Eye (tissue), 1 donor: ENCODE results near the gene GDAP2.
"Not testable (repeated sequence)": the region's sequence is repeated elsewhere in the genome, so short reads cannot be mapped to it uniquely, and the experiment has no call there.

ENCODE experiments used
- DNase-seq: peaks from one replicate; pipeline ENCODE4 v3.0.0-alpha.2; 2015

Gene GDAP2, protein sequence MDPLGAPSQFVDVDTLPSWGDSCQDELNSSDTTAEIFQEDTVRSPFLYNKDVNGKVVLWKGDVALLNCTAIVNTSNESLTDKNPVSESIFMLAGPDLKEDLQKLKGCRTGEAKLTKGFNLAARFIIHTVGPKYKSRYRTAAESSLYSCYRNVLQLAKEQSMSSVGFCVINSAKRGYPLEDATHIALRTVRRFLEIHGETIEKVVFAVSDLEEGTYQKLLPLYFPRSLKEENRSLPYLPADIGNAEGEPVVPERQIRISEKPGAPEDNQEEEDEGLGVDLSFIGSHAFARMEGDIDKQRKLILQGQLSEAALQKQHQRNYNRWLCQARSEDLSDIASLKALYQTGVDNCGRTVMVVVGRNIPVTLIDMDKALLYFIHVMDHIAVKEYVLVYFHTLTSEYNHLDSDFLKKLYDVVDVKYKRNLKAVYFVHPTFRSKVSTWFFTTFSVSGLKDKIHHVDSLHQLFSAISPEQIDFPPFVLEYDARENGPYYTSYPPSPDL

DNA sequence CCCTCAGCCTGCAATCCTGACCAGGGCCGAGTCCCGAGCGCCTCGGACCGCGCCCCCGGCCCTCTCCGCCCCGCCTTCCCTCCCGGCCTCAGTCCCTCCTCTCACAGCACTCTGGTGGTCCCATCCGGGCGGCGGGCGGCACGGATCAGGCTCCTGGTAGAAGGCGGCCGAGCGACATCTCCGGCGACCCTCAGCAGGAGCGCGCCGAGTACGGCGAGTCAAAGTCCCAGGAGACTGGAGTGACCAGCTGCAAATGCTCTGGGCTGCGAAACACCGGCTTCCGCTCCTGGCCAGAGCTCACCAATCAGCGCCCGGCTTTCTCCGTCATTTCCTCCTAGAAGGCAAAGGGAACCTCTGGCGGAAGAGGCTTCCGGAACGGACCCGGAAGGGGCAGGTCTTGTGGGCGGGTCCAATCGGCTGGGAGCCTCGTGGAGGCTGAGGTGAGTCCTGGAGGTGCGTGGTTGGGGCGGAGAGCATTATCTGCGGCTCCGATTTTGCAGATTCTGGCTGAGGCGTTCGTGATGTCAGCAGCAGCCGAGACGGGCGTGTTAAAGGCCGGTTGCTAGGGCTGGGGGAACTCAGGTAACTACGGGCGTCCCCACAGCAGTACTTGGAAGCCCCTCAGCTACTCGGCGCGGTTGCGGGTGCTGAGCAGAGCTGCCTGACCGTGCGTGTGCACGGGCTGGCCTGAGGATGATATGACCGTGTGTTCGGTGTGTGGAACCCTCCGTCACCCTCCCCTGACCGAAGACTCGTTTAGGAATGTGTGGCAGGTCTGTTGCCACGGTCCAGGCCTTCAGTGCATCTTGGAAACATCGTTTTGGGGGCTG lies at the start of gene GDAP2, which contains the start of gene WDR3:
TSS of gene GDAP2 (minus strand) at position 279 of the 830 bp plus-strand sequence. CDS start 9,264 bp downstream, outside the sequence.
TSS of gene WDR3 (plus strand) at position 397 of the 830 bp plus-strand sequence. CDS start 3,581 bp downstream, outside the sequence.
- peak; percentile 99 for DNase-seq

DNA sequence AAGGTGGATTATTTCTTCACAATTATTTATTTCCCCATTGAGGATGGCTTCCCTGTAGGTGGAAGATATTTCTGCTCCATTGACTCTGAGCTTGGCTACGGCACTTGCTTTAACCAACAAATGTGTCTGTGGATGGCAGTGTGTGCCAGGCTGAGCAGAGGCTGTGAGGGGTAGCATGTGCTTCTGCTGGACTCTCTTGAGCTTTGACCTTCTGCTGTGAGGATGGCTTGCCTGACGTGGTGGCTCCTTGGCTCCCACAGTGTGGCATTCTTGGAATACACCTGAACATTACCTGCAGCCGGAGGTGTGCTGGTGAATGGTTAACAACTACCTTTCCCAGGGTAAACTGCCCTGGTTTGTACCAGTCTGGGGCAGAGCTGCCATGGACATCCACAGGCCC lies 47.0 kb upstream of the GDAP2 start:
- DNase-seq: no peak

DNA sequence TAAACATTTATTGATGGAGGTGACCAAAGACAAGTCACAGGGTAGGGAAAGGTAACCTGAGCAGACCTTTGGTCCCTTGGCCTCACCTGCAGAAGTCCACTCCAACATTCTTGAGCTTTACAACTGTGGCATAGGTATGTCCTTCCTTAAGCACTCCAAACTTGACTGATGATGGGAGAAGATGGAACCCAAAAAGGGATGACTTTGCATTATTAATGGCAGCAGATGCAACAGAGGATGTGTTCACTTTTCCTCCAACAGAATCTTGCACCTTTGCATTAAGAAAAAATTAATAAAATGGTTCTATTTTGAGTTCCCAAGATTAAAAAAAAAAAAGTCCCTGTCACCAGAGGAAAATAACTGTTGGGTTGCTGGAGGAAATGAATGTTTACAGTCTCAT lies 42.4 kb upstream of the GDAP2 start:
- DNase-seq: no peak

DNA sequence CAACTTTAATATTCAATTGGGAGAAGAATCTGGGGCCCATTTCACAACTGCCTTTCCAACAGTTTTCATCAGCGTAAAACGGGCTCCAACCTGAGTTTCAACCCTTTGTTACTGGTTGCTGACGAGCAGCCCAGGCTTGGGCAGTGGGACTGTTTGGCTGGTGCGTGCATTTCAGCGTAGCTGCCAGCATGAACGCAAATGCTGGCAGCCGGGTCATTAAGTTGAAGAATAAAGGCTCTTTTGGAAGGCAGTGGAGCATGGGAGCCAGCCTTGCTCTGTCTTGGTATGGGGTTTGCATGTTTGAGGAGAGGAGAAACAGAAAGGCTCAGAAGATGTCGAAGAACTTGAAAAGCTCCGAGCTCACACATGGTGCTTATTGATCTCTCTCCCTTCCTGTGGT lies 40.8 kb upstream of the GDAP2 start:
- DNase-seq: peak; percentile 64

DNA sequence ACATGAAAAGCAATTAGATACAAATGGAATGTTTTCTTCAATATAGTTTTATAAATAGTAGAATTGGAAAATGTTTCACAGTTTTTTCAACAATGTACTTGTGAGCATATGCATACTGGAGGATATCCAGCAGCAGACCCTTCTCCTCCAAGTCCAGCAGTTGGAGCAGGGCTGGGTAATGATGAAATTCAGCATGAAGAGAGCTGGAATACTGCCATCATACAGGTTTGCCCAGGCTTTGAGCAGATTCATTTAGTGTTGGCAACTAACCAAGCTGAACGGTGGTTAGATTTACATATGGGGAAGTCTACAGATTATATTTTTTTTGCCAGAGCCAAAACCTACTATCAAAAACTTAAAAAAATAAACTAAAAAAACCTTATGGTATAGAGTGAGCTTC lies 38.5 kb upstream of the GDAP2 start:
- peak; percentile 56 for DNase-seq

DNA sequence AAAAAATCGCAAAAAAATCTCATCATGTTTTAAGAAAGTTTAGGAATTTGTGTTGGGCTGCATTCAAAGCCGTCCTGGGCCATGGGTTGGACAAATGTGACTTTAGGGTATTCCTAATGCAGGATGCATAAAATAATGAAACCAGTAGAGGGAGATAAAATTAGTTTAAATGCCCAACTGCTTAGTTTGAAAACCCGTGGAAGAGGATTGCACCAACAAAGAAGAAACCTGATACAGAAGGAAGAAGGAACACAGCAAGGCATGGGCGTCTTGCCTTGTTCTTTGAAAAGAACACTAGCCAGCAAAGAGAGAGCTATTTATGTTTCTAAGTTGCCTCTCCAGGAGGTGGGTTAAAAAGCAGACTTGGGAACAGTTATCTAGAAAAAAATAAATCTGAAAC lies 38.1 kb upstream of the GDAP2 start:
- DNase-seq: peak; percentile 41

DNA sequence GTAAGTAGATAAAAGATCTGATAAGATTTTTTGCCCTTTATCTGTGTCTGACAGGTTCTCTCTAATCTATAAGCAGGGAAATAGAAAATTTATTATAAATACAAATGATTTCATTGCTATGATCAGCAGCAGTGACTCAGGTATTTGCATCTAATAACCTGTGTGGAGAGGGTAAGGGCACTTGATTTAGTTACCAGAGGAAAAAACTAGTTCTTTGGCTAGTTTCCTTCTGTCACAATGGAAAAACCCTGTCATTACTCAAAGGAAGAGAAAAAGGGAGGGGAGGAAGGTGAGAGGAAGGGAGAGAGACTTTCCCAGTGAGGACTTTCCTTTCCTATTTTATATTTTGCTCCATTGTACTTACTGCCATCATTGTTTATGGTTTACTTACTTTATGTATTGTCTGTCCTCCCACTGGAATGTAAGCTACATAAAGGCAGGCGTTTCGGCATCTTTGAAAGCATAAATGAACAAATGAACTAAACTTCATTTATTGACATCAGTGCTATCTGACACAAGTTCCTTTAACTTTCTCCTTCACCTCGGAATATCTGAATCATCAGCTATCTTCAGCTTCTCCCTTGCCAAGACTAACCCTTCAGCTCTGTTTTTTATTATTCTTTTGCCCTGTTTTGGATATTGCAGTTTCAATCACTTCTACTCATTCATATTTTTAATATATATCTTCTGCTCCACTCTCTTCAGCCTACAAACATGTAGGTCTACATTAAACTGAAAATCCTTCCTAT lies 35.0 kb upstream of the GDAP2 start:
- no peak for DNase-seq

DNA sequence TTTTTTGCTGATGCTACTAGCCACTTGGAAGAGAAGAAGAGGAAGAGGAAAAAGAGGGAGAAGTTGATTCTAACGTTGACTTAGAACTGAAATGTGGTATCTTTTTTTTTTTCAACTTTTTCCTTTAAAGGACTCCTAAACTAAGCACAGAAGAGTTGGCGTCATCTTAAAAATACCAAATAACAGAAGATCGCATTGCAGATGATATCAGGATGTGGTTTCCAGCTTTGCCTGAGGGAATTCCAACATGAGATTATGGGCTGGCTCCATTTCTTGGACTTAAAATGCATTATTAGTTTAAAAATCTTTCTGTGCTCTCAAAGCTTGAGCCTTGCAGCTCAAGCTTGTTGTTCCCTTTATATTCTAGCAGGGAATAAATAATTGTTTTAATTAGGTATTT lies 29.9 kb upstream of the GDAP2 start:
- DNase-seq: peak; percentile 32

DNA sequence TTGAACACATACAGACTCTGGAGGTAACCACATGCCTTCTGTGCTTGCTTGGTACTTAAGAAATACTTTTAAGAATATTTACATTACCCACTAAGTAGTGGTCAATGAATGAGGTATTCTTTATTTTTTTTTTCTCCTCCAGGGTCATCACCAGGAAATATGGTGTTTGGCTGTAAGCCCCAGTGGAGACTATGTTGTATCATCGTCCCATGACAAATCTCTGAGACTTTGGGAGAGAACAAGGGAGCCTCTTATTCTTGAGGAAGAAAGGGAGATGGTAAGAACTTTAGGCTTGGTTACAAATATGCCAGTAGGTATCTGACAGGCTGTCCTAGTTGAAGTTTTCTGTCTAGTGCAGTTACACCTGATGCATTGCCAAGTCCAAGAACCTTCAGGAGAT lies 23.0 kb upstream of the GDAP2 start:
- no peak for DNase-seq

DNA sequence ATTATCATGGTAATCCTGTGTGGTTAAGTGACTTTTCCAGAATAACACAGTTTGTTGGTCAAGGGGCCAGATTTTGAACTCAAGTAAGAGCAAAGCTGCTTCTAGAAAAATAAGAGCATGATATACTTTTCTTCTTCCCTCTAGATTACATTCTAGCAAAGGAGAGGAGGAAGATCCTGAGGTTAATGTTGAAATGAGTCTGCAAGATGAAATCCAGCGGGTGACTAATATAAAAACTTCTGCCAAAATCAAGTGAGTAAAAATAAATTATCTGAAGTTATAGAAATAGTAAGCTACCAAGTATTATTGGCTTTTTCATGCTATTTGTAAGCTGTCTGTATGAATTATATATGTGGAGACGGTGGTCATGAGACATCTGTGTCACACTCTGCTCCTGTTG lies 12.9 kb upstream of the GDAP2 start:
- DNase-seq: no peak

DNA sequence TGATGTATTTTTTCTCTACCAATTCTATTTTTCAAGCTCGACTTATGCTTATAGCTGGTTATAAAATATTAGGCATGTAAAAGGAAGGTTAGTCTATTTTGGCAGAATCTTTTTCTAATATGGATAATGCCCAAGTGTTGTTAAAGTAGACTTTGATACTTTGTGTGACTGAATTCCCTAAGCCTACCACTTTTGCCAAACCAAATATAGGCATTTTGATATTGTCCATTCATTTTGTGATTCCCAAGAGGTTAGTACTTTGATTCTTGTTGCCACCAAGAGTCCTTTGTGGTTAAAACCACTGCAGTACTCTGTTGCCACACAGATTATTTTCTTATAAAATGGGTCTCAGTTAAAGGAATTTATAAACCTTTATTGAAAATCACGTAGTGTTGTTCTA lies 4.3 kb upstream of the GDAP2 start:
- DNase-seq: no peak

DNA sequence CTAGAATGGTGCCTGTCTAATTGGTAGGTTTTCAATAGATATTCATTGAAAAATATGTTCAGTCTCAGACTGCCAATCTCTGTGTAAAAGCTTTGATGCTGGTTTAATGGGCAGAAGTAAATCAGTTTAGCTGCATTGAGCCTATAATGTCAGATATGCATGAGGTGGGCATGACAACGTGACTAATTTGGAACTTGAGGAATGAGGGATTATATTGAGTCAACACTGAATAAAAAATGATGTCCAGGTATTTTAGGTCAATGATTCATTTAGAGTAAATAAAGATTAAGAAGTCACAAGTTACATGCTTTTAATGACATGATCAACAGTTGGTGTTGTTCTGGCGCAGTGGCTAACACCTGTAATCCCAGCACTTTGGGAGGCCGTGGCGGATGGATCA lies 3.2 kb upstream of the GDAP2 start:
- no peak for DNase-seq

DNA sequence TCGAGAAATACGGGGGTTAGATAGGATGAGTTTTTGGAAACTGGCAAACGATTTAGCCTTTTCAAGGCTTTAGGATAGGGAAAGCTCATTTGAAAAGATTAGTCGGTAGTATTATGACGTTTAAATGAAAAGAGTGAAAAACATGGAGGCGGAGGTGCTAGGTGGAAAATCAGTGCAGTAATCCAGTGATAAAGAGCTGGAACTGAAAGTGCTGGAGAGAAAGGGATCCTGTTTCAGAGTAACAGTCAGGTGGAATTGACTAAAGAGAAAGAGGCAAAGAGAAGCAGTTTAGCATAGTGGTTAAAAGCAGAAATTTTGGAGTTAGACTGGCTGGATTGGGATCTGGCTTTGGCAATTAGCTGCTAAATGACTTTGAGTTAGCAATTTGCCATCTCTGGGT lies 1.1 kb upstream of the GDAP2 start:
- peak; percentile 4 for DNase-seq

DNA sequence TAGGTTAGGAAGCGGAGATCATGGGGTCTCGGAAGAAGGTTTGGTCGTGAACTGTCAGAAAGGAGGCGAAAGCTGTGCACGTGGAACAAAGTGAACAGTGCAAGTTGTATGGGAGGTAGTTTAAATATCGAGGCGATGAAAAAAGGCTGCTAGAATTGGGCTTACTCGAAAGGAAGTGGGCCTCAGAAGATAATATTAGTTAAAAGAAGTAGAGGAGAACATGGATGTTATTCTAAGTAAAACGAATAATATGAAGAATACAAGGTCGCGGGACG lies 689 bp upstream of the GDAP2 start:
- no peak for DNase-seq

DNA sequence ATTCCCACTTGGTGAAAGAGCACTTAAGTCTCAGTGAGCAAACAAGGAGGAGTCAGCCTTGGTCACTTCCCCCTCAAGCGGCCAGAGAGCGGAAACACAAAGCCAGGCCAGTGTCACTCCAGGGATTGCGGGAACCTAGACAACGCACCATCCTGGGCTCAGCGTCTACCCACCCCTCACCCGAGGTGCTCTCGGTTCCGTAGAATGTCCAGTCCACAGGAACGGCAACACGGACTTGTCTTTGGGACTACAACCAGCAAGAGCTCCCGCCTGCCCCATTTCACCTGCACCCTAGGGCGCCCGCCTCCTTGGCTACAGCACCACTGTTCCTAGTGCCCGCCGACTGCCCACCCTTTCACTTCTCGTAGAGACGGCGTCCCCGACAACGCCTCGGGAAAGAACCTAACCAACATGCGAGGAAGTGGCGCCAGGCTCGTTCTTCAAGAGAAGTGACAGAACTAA lies 509 bp downstream of the GDAP2 start:
- DNase-seq: peak; percentile 82

DNA sequence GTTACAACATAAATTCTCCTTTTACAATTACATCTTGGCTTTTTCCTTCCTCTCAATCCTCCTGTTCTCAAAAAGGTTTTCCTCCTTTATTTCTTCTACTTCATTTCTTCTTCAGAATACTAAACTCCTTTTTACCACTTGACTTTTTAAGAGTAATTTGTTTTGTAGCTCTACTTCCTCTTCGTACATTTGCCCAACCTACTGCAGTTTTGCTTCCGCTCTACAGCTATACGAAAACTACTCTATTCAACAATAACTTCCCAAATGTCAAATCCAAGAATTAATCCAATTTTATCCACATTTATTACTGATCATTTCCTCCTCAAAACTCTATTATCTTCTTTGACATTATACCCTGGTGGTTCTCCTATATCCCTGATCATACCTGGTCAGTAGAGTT lies 3.4 kb downstream of the GDAP2 start:
- DNase-seq: no peak

DNA sequence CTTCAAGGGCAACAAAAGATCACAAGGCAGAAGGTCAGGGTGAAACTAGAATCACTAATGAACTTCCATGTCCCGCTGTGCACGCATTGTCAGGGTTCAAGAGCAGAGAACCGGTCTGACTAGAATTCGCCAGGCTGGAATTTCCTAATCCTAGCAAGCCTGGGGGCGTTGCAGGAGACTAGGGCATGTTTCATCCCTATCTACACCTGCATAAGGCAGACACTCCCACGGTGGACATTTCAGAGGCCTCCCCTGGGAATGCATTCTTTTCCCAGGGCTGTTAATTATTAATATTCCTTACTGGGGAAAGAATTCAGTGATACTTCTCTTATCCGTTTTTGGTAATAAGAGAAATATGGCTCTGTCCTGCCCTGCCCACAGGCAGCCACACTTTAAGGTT lies 6.7 kb downstream of the GDAP2 start:
- not testable (repeated sequence) for DNase-seq

DNA sequence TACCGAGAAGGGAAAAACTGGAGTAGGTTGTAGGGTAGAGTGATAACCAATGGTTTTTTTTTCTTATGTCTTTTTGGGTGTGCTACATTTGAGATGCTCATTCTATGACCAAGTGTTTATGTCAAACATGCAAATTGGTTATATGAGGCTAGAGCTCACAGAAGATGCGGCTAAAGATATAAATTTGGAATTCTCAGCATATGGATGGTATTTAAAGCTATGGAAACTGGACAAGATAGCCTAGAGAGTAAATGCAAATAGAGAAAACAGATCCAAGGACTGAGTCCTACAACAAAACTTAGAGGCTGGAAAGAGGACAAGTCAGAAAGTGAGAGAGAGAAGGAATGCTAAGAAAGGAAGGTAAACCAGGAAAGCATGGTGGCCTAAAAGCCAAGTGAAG lies 7.4 kb downstream of the GDAP2 start:
- DNase-seq: no peak

DNA sequence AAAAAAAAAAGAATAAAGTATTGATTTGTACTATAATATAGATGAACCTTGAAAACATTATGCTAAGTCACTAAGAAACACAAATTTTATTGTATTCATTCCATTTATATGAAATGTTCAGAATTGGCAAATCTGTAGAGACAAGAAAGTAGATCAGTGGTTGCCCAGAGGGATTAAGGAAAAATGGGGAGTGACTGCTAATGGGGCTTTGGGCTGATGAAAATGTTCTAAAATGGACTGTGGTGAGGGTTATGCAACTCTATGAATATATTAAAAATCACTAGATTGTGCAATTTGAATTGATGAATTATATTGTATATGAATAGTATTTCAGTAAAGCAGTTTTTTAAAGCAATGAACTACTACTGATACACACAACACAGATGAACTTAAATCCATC lies 10.0 kb downstream of the GDAP2 start:
- DNase-seq: no peak

DNA sequence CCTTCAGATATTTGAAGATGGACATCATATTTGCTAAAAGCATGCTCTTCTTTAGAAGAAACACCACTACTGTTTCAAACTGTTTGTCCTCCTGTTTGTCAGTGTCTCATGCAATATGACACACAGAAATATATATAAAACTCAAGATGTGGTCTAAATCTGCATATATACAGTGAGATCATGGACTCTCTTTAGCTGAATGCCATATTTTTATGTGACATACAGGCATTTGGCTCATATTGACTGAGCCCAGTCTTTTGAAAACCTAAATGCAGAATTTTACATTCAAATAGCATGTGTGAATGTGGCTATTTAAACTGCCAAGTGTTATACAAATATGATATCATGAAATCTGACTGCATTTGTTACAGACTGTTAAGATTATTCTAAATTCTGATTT lies 18.4 kb downstream of the GDAP2 start:
- no peak for DNase-seq

DNA sequence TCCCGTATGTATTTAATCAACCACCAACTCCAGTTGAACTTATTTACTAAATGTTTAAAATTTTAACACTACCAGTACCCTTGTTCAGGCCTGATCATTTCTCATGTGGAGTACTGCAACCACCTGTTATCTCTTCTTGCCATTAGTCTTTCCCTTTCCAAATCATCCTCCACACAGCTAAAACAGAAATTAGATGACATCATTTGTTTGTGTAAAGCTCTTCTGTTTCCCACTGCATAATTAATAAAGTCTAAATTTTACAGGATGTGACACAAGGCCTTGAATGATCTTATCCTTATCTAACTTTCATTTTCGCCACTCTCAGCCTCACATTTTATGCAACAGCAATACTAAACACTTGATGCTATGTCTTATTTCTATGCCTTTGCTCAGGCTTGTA lies 24.4 kb downstream of the GDAP2 start:
- DNase-seq: no peak

DNA sequence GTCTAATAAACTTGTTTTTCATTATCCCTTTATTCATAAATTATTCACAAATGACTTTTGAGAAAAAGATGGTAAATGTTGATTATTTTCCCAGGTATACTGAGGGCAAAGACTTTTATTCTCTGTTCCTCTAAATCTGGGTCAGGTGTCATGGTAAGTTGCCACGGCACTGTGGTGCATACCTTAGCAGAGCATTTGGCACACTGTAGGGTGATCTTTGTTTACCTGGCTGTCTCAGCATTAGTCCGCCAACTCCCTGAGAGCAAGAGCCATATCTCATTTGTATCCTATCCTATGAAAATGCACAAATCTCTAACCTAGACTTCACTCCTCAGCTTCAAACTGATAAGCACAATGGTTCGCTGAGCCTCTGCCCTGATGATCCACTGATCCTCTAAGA lies 24.9 kb downstream of the GDAP2 start:
- no peak for DNase-seq

DNA sequence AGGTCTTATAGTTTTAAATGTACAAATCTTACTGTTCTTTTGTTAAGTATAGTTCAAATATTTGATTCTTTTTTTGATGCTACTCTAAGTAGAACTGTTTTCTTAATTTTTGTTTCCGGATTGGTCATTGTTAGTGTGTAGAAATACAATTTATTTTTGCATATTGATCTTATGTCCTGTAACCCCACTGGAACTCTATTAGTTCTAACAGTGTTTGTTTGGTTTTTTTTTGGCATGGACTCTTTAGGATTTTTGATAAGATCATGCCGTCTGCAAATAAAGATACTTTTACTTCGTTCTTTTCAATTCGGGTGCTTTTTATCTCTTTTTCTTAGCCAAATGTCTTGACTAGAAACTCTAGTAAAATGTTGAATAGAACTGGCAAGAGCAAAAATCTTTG lies 26.5 kb downstream of the GDAP2 start:
- DNase-seq: no peak
